HepG2 (cell line): ENCODE data around the gene TRPT1. TPM values are rescaled to one million over a fixed set of nuclear protein-coding genes. Genes with fewer than 3 reads are reported as not detected.
"Not testable (repeated sequence)": the region's sequence is repeated elsewhere in the genome, so short reads cannot be mapped to it uniquely, and the experiment has no call there.

ENCODE experiments used
- ATAC-seq: fragments of 200-7000 bp; cut with Tn5 transposase; 3 replicates; pipeline ENCODE4 v1.9.1; 2020; ENCODE audit warnings: mild to moderate bottlenecking, moderate library complexity
- BruUV-seq: library from RNA; stranded (reverse); fragments of 400-500 nt; replicated peaks from 2 replicates; lab custom pipeline; 2021; lab: Mats Ljungman, UMichigan
- CTCF ChIA-PET: fragments of 300-600 bp; formaldehyde crosslinking; extraction: SDS; loops from one replicate; lab custom pipeline; 2021; ENCODE audit warnings: low total read pairs, inconsistent platforms, low intra/inter-chr PET ratio; lab: Yijun Ruan, JAX
- POLR2A ChIA-PET: fragments of 350-600 bp; sonication (Branson Sonifier 250); formaldehyde crosslinking; loops from one replicate; lab custom pipeline; 2020; ENCODE audit warnings: antibody characterized with exemption, inconsistent platforms; lab: Yijun Ruan, JAX
- DNase-seq: peaks from one replicate; pipeline ENCODE4 v3.0.0-alpha.2; 2015; ENCODE audit warnings: low spot score
- FAIRE-seq: peaks from 3 replicates; lab custom pipeline; 2011; peaks lifted over from hg19 to GRCh38; lab: Jason Lieb, UNC
- H2AFZ ChIP-seq: one replicate; pipeline ENCODE4 v1.6.1; 2011; ENCODE audit warnings: low read length, inconsistent platforms
- H3K27ac ChIP-seq: fragments of 300-600 bp; 3 replicates; pipeline ENCODE4 v1.8.0; 2011; ENCODE audit warnings: mixed run types, mild to moderate bottlenecking, mixed read lengths, low read length, inconsistent platforms; ENCODE audit not compliant: insufficient read depth; ENCODE audit errors: extremely low read length
- H3K27me3 ChIP-seq, 2 experiments: fragments of 200-600 bp in 1 of 2; 2 replicates in 1 of 2; 3 replicates in 1 of 2; pipeline versions ENCODE4 v1.6.0 to v1.8.0; 2011; ENCODE audit warnings: low read length in 2 of 2, mild to moderate bottlenecking in 2 of 2, moderate library complexity in 2 of 2, inconsistent platforms in 1 of 2; ENCODE audit not compliant: insufficient read depth in 2 of 2, control insufficient read depth in 1 of 2
- H3K36me3 ChIP-seq, 2 experiments: fragments of 200-600 bp in 1 of 2; replicated peaks in 1 of 2; 2 replicates in 1 of 2; 3 replicates in 1 of 2; pipeline versions ENCODE4 v1.5.1 to v1.8.0; 2011; ENCODE audit warnings: low read length in 2 of 2, inconsistent platforms in 1 of 2; ENCODE audit not compliant: insufficient read depth in 2 of 2, control insufficient read depth in 1 of 2
- H3K4me1 ChIP-seq: 2 replicates; pipeline ENCODE4 v1.5.1; 2012; ENCODE audit warnings: low read length, inconsistent platforms; ENCODE audit not compliant: insufficient read depth
- H3K4me2 ChIP-seq: 2 replicates; pipeline ENCODE4 v1.6.0; 2011; ENCODE audit warnings: low read depth, low read length, inconsistent platforms
- H3K4me3 ChIP-seq, 3 experiments: fragments of 200-600 bp in 1 of 3; sonication (generic), shearing (Covaris generic) in 1 of 3; replicated peaks in 1 of 3; 2 replicates each; pipeline ENCODE4 v1.5.1; 2011 to 2016; ENCODE audit warnings: low read length in 3 of 3, inconsistent platforms in 2 of 3, low read depth in 2 of 3, mild to moderate bottlenecking in 2 of 3, control low read depth in 1 of 3, mixed read lengths in 1 of 3; ENCODE audit not compliant: insufficient read depth in 1 of 3
- H3K79me2 ChIP-seq: one replicate; pipeline ENCODE4 v1.6.1; 2011; ENCODE audit warnings: low read length, inconsistent platforms; ENCODE audit not compliant: insufficient read depth
- H3K9ac ChIP-seq: 2 replicates; pipeline ENCODE4 v1.6.0; 2011; ENCODE audit warnings: mild to moderate bottlenecking, low read depth, low read length, inconsistent platforms; ENCODE audit not compliant: insufficient read depth
- H3K9me3 ChIP-seq: 2 replicates; pipeline ENCODE4 v1.5.1; 2012; ENCODE audit warnings: mild to moderate bottlenecking, low read length
- H4K20me1 ChIP-seq: 2 replicates; pipeline ENCODE4 v1.6.0; 2011; ENCODE audit warnings: inconsistent platforms, mild to moderate bottlenecking, low read length, moderate library complexity; ENCODE audit not compliant: insufficient read depth
- TMF1 ChIP-seq: sonication (generic); formaldehyde crosslinking; IDR thresholded peaks from 2 replicates; pipeline ENCODE4 v1.8.1; 2022; ENCODE audit warnings: low read depth, missing genetic modification reagents
- YEATS4 ChIP-seq: sonication (generic); formaldehyde crosslinking; IDR thresholded peaks from 2 replicates; pipeline ENCODE4 v1.4.0; 2020; ENCODE audit warnings: missing genetic modification reagents, borderline replicate concordance
- YY1 ChIP-seq: IDR thresholded peaks from 2 replicates; pipeline ENCODE4 v1.6.1; 2011; ENCODE audit warnings: low read length, low read depth, moderate library complexity, mild to moderate bottlenecking; ENCODE audit not compliant: insufficient read depth, insufficient replicate concordance
- ZFP36 ChIP-seq: fragments of 150-350 bp; IDR thresholded peaks from 2 replicates; pipeline ENCODE4 v1.6.1; 2018; ENCODE audit warnings: borderline replicate concordance, low read length, low read depth; ENCODE audit not compliant: partially characterized antibody
- ZNF777 ChIP-seq: sonication (generic); formaldehyde crosslinking; IDR thresholded peaks from 2 replicates; pipeline ENCODE4 v1.4.0; 2020; ENCODE audit warnings: missing genetic modification reagents
- WGBS: methylation state at CpG from one replicate; pipeline ENCODE4 v1.1.6; 2017; ENCODE audit warnings: low lambda C conversion rate; 5-methylcytosine and 5-hydroxymethylcytosine counted together
- in situ Hi-C: cut with HindIII; loops from 2 replicates; pipeline ENCODE4 v1.10.0; 2017; ENCODE audit warnings: low pct_unique_long_range_greater_than_20kb; ENCODE audit not compliant: extremely low pct_ligation_motif_present
- intact Hi-C: fragments of 100-400 bp; cut with micrococcal nuclease; formaldehyde crosslinking; loops from one replicate; pipeline ENCODE4 v1.10.0; 2022; ENCODE audit not compliant: unreplicated experiment
- polyA plus RNA-seq, 8 experiments: library from polyadenylated mRNA; depleted of rRNA in 3 of 8; stranded (reverse) in 7 of 8; unstranded in 1 of 8; fragments of >200 nt; fragmentation: Illumina TruSeq in 4 of 8; extraction: Trizol in 4 of 8; gene quantifications; 2 replicates each; pipeline versions ENCODE4 v1.2.1 to v1.2.3, GENCODE V29; 2011 to 2016; ENCODE audit warnings: low read depth in 4 of 8, missing spikeins in 1 of 8, mixed read lengths in 1 of 8; ENCODE audit not compliant: insufficient read depth in 1 of 8
- total RNA-seq, 5 experiments: library from RNA; depleted of rRNA; stranded (reverse); fragments of >200 nt; fragmentation: Illumina TruSeq; extraction: Trizol; gene quantifications; 2 replicates each; pipeline ENCODE4 v1.2.3, GENCODE V29; 2016; ENCODE audit warnings: low read depth in 1 of 5
- TF ChIP-seq, protein P1 (sequence below): sonication (generic); formaldehyde crosslinking; IDR thresholded peaks from 2 replicates; pipeline ENCODE4 v1.8.0; 2022; ENCODE audit warnings: low read depth, missing genetic modification reagents
- TF ChIP-seq, protein P2 (sequence below): sonication (generic); formaldehyde crosslinking; IDR thresholded peaks from 2 replicates; pipeline ENCODE4 v1.4.0; 2020; ENCODE audit warnings: missing genetic modification reagents

The TRPT1 gene
- total and polyA plus RNA-seq, 2 of the 13 experiments (the other 11 are each of a cell fraction or from before 2014, with no cell fraction given): 24.8 to 40.7 TPM

DNA sequence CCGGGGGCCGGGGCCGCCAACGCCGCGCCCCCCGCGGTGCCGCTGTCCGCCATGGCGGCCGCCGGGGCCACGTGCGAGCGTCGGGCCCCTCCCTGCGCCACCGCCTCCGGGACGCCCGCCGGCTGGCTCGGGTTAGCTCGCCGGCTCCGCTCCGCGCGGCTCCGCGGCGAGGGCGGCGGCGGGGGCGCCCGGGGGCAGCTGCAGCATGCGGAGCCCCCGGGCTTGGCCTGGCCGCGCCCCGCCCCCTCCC is 20.6 kb upstream of the TRPT1 start:
- H3K4me2 ChIP-seq, in situ Hi-C loops, FAIRE-seq, H3K27me3 ChIP-seq, DNase-seq, H4K20me1 ChIP-seq, H3K9me3 ChIP-seq, CTCF ChIA-PET, H2AFZ ChIP-seq, ATAC-seq, BruUV-seq: not testable (repeated sequence)
- Histone ChIP-seq H3K36me3 (peaks cover 0 to 11% of the 10 kb centered on the region in 2 experiments; a peak in 2 of 5 replicates), H3K79me2 (peaks cover 26% of the 10 kb centered on the region), H3K4me1 (peaks cover 66% of the 10 kb centered on the region), H3K27ac (peak overlapping the region; percentile 68), H3K9ac (peak overlapping the region; percentile 79), H3K4me3 (peak overlapping the region; percentile 76 to 95 (median 79); a peak in 4 of 6 replicates)
- intact Hi-C loops: loop anchor here (5.0 kb wide), 1 partner anchor 56 kb away; the partner anchor contains the start of gene CATSPERZ
- TF ChIP-seq YY1: peak; percentile 7
- TF ChIP-seq YEATS4: peak; percentile 10; the same call in 1 of the 2 replicates
- TF ChIP-seq TMF1 (CRISPR knock-in tag): 0 out of 2 replicates have a peak, but pooled peaks have one; percentile 31
- TF ChIP-seq, protein P1, sequence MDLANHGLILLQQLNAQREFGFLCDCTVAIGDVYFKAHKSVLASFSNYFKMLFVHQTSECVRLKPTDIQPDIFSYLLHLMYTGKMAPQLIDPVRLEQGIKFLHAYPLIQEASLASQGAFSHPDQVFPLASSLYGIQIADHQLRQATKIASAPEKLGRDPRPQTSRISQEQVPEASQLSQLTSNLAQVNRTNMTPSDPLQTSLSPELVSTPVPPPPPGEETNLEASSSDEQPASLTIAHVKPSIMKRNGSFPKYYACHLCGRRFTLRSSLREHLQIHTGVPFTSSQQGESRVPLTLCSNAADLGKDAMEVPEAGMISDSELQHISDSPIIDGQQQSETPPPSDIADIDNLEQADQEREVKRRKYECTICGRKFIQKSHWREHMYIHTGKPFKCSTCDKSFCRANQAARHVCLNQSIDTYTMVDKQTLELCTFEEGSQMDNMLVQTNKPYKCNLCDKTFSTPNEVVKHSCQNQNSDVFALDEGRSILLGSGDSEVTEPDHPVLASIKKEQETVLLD (CRISPR knock-in tag): peak; percentile 66; the same call in 1 of the 2 replicates
- TF ChIP-seq, protein P2, sequence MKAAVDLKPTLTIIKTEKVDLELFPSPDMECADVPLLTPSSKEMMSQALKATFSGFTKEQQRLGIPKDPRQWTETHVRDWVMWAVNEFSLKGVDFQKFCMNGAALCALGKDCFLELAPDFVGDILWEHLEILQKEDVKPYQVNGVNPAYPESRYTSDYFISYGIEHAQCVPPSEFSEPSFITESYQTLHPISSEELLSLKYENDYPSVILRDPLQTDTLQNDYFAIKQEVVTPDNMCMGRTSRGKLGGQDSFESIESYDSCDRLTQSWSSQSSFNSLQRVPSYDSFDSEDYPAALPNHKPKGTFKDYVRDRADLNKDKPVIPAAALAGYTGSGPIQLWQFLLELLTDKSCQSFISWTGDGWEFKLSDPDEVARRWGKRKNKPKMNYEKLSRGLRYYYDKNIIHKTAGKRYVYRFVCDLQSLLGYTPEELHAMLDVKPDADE (CRISPR knock-in tag): 0 out of 2 replicates have a peak, but pooled peaks have one; percentile 41
- TF ChIP-seq ZNF777 (CRISPR knock-in tag): peak; percentile 14; the same call in 1 of the 2 replicates
- TF ChIP-seq ZFP36: peak; percentile 63
- POLR2A ChIA-PET: interaction anchor here (1.2 to 8.3 kb wide), 7 partner anchors 9 to 71 kb away, joined by 5 to 113 read pairs (median 7); partner anchors contain the start of genes NUDT22, PRDX5, STIP1 and TRMT112
- 0% methylated on average over 6 of the region's 43 CpGs for WGBS
